ENCODE data around the gene HPCA.
A peak's percentile ranks its signal among the peaks of the same experiment; 100 is the strongest.

HPCA gene

DNA sequence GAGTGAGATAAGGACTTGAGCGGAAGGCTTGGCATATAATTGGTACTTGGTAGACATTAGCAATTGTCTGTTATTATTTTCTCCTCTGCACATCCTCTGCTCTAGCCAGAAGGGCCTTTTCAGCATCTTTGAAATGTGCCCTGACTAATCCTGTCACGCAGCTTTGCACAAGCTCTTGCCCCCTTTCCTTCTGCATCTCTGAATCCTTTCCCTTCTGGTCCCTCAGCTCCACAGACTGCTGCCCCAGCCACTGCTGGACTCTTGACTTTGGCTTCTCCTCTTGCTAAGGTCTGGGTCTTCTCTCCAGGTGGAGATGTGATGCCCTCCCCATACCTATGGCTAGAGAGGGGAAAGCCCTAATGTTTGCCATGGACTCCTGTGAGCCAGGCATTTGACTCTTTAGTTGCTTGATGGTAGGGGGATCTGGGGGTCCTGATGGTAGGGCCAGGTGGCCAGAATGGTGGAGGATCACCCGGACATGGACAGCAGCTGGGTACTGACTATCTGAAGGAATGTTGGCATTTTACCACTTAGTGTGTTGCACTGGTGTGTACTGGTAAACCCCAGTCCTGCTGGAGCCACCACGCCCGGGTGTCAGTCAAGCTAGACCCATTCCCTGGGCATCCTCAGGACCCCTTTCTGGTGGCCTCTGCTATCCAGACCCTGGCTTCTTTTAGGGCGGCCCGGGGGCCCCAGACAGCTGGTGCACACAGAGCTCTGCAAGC lies 4.4 kb downstream of the HPCA start:
- DNase-seq, result no peak

DNA sequence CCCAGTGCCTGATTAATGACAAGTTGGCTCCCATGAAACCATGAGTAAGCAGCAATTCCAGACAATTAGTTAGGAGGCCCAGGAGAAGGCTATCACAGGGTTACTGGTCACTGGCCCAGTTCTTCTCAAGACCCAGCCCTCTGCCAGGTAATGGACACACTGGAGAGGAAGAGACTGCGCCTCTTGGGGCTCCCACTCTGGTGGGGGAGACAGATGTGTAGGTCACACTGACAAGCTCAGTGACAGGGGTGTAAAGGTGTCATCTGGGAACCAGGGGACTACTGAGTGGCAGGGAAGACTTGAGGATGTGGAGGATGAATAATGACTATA lies 4.9 kb downstream of the HPCA start:
- no peak for DNase-seq

GRCh38 chr1:32891630-32892029 lies 5.3 kb downstream of the HPCA start:
- DNase-seq, result no peak

DNA sequence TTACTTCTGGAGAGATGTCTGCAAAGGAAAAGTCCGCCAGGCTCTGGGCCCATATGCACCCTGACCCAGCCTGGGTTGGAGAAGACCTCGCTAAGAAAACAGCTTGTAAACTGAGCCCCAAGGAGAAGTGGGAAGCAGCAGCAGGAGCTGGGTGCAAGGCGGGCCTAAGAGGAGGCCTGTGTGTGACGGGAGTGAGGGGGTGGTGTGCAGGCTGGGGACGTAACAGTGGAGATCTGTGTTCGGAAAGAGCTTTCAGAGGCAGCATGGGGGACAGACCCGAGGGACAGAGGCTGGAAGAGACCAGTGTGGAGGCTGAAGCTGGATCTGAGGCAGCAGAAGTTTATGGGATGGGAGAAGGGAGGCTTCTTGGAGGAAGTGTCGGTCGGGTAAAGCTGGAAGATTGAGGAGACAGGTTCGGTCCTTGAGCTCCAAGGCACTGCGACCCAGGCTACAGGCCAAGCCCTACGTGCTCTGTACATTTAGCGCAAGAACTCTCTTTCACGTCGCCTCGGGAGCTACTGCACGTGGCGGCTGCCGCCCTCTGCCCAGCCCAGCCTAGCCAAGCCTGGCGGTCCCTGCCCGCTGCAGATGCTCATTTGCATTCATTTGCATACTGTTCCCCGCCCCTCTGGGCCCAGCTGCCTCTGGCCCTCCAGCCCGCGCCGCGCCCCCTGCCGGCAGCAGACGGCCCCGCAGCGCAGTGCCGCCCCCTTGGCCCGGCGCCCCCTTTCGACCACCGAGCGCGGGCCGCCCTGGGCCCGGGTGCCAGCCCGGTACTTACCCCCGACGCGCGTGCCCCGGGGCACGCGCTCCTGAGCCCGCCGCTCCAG lies 6.3 kb downstream of the HPCA start:
- DNase-seq, result peak; percentile 30

DNA sequence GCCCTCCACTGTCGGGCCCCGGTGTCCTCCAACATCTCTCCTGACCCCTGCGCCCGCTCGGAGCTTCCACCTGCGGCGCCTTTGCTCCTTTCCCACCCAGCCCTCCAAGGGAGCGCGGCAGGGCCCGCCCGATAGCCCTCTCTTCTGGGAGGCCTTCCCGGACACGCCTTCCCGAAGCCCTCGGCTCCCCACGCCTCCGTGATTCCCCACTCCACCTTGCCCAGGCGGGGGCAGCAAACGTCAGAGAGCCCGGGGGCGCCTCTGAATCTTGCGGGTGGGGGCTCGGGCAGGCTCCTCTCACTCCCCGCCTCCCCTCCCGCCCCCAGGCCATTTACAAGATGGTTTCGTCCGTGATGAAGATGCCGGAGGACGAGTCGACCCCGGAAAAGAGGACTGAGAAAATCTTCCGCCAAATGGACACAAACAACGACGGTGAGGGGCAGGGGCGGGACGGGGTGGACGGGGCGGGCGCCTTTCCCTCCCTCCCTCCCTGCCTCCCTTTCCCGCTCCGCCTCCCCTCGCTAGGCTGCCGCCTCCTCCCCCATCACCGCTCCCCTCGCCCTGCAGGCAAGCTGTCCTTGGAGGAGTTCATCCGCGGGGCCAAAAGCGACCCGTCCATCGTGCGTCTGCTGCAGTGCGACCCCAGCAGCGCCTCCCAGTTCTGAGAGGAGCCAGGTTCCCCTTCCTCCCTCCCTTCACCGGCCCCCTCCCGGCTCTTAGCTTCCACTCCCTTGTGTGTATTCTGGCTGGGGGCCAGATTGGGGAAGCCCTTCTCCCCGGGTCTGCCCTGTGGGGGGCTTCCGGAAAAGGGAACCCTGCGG lies 7.1 kb downstream of the HPCA start:
- DNase-seq, result no peak

DNA sequence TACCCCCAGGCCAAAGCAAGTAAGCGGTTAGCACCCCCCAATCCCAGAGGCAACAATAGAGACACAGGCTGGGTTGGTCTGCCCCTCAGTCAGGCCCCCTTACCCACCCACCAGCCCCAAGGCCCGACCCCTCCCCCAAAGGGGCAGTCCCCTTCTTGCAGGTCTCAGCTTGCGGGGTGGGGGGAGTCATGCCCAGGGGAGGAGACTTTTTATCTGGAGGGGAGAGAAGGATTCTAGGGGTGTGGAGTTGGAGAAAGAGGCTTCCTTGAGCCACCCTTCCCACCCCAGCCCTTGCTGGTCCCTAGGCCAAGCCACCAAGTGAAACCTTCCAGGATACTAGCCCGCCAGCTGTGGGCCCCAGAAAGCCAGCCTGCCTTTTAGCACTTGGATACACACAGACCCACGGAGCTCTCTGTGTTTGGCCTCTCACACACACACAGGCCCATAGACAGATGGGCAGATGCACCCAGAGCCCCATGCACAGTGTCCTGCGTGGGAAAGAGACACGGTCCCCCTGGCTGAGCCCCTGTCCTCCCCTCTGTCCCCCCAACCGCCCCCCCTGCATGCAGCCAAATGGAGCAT lies 7.8 kb downstream of the HPCA start:
- DNase-seq, result no peak

GRCh38 chr1:32894681-32895080 lies 8.4 kb downstream of the HPCA start:
- no peak for DNase-seq

- DNase-seq, result no peak
Observed at GRCh38 chr1:32895325-32896215, 9.3 kb downstream of the HPCA start.

DNA sequence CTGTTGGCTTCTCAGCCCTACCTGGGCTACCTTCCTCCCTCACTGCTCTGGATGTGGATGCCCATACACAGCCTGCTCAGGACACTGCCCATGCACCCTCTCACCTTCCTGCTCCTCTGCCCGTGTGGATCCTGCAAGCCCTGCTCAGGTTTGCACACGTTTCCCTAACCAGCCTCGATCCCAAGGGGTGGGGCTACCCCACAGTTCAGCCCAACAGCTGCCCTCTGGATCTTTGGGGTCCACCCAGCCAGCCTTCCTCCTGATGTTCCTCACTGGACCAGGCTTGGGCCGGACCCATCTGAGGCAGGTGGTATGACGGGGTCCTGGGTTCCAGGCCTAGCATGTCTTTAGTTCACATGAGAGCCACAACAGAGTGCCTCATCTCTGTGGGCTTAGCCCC lies 10.2 kb downstream of the HPCA start:
- DNase-seq, result no peak

DNA sequence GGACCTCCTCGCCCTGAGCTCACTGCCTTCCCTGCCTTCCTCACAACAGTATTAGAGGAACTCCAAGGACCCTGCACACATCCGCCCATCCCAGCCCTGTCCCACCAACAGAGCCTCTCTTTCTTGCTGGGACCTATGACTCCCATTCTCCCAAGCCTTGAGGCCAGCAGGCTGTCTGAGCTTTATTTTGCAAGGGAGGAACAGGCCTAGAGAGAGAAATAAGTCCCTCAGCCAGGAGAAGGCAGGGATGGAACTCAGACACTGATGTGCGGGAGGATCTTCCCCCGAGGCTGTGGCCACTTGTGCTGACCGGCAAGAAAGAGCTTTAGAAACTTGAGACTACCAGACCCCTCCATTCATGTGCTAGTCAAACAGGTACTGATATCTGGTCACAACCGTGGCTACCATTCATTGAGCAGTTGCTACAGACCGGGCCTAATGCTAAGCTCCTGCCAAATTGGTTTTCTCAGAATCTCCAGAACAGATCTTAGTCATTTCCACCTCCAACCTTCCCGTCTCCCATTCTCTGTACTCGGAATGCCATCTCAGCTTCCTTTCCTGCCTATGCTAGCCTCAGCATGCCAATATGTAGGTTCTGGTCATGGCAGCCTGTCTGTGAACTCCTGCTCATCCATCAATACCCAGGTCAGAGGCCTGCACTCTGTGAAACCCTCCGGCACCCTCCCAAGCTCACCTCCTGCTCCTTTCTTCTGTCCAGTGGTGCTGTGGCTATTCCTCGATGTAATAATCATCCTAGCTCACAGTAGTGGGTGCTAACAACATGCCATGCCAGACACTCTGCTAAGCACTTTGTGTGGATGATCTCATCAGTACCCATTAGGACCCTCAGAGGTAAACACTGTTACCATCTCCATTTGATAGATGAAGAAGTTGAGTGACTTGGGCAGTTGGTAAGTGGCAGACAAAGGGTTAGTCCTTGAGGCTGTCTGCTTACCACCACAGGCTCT lies 11.1 kb downstream of the HPCA start:
- no peak for DNase-seq

DNA sequence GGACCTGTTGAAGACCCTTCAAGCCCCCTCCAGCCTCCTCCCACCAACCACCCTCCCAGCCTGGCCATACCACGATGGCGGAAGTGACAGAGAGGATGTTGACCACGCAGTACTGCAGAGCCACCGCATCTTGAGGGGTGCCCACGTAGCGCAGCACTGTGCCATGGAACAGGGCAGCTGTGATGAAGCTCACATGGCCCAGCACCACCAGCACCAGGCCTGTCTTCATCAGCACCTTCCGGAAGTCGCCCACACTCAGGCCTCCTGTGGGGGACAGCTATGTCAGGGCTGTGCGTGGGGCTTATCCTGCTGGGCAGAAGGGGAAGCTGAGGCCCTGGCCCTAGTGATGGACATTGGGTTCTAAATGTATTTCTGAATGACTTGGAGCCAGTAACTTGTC lies 11.8 kb downstream of the HPCA start:
- DNase-seq, result no peak

- no peak for DNase-seq
Observed at GRCh38 chr1:32898958-32899357, 12.7 kb downstream of the HPCA start.

- DNase-seq, result no peak
Observed at GRCh38 chr1:32899586-32900296, 13.4 kb downstream of the HPCA start.

DNA sequence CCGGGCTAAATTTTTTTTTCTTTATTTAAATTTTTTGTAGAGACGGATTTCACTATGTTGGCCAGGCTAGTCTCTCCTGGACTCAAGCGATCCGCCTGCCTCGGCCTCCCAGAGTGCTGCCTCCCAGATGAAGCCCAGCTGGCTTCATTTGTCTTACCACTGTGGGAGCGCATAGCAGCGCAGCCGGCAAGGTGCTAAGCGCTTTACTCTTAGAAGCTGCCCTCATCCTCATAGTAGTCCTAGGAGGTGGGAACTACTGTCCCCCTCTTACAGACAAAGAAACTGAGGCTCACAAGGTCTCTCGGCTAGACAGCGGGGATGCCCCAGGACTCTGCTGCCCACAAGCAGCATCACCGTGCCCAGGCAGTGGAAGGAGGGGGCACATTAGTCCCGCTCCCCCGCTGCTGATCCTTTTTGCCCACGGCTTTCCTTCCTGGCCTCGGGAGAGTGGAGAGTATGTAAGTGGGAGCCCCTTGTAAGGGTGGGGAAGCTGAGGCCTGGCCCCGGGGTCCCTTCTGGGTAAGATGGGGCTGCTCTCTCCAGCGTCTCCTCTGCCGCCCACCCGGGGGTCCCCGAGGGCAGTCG lies 14.2 kb downstream of the HPCA start:
- no peak for DNase-seq

DNA sequence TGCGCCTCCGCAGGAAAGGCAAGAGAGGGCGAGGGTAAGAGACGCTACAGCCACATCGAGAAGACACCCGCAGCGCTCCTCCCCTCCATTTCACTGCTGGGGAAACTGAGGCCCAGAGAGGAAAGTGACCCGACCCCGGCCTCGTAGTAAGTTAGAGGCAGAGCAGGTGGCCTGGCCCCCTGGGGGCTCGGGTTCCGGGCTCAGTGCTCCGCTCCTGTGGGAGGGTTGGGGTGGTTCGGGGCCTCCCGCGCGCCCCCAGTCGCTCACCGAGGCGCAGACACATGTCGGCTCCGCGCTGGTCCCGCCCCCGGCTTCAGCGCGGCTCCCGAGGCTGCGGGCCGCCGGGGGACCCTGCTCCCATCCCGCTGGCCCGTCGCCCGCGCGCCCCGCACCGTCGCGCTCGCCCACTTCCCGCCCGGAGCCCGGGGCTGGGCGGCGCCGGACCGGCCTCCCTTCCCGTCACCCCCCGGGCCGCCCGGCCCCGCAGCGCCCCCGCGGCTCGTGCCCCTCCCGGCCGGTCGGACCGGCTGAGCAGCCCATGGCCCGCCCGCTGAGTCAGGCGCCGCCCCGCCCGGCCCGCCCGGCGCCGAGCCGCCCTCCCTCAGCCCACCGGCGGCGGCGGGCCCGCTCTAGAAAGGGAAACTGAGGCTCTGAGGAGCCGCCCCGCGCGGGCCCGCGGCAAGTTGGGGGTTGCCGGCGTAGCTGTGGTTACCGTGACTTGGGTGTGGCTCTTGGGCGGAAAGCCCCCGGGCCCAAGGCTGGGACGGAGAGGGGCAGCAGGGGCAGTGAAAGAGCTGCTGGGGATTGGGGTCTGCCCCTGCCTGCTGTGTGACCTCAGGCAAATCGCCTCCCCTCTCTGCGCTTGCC lies 14.9 kb downstream of the HPCA start, which contains the start of gene TMEM54:
TSS of gene TMEM54 (minus strand) at position 434 of the 867 bp plus-strand sequence. CDS start at position 283, 151 bp downstream.
- peak; percentile 29 for DNase-seq

- no peak for DNase-seq
Observed at GRCh38 chr1:32901823-32902534, 15.7 kb downstream of the HPCA start.

- DNase-seq, result no peak
Observed at GRCh38 chr1:32902535-32902920, 16.2 kb downstream of the HPCA start.

All from suppressor macrophage treated with lipopolysaccharide for 4 hours (primary cell).